MM.1S (cell line): ENCODE measurements around the gene DGCR8.

Source experiments
- CTCF ChIP-seq: fragments of 300-600 bp; sonication (generic); IDR thresholded peaks from 2 replicates; pipeline ENCODE4 v1.5.1; 2016; ENCODE audit warnings: antibody characterized with exemption, low read length, mixed read lengths
- EZH2 ChIP-seq: fragments of 300-600 bp; sonication (generic); optimal IDR thresholded peaks from 2 replicates; pipeline ENCODE3; 2017; ENCODE audit warnings: low read depth, mild to moderate bottlenecking, antibody characterized with exemption, low read length, mixed read lengths

- TF ChIP-seq EZH2 (no peak), CTCF (no peak)
Measured at GRCh38 chr22:20124083-20124787, 44.2 kb downstream of the DGCR8 start.
